Natural killer cell (primary cell): ENCODE measurements around the gene FTCDNL1. TPM values are rescaled to one million over a fixed set of nuclear protein-coding genes. Genes with fewer than 3 reads are reported as not detected.

Experiments
- ATAC-seq, 3 donors: fragments of 150-1000 bp in 2 of 3; fragments of 200-7000 bp in 1 of 3; cut with Tn5 transposase; 1 replicate in 1 of 3; 2 replicates in 2 of 3; pipeline ENCODE4 v1.10.0; 2021; ENCODE audit warnings: mild to moderate bottlenecking in 2 of 3, moderate library complexity in 2 of 3
- DNase-seq, 2 donors: peaks; one replicate each; pipeline versions ENCODE4 v3.0.0 to v3.0.0-alpha.2; 2013 to 2021; ENCODE audit warnings: mixed read lengths in 1 of 2
- H3K27ac ChIP-seq: one replicate; pipeline ENCODE4 v1.5.1; 2013; ENCODE audit warnings: mild to moderate bottlenecking, low read length
- H3K27me3 ChIP-seq: one replicate; pipeline ENCODE4 v1.6.1; 2013; ENCODE audit warnings: low read length; ENCODE audit not compliant: control insufficient read depth, insufficient read depth
- H3K36me3 ChIP-seq: one replicate; pipeline ENCODE4 v1.6.1; 2013; ENCODE audit warnings: low read length; ENCODE audit not compliant: control insufficient read depth, insufficient read depth
- H3K4me1 ChIP-seq: one replicate; pipeline ENCODE4 v1.6.1; 2013; ENCODE audit warnings: low read length; ENCODE audit not compliant: control insufficient read depth, insufficient read depth
- H3K4me3 ChIP-seq: one replicate; pipeline ENCODE4 v1.5.1; 2013; ENCODE audit warnings: low read length
- H3K9me3 ChIP-seq: one replicate; pipeline ENCODE4 v1.6.1; 2013; ENCODE audit warnings: low read length; ENCODE audit not compliant: control insufficient read depth, insufficient read depth
- H3K27ac Mint-ChIP-seq, 2 donors: one replicate each; pipeline ENCODE4 v1.8.0; 2022; ENCODE audit warnings: mild to moderate bottlenecking in 2 of 2, mixed read lengths in 2 of 2, moderate library complexity in 1 of 2
- H3K27me3 Mint-ChIP-seq, 2 donors: one replicate each; pipeline ENCODE4 v1.8.0; 2022; ENCODE audit warnings: low read depth in 2 of 2, mixed read lengths in 2 of 2
- H3K36me3 Mint-ChIP-seq: one replicate; pipeline ENCODE4 v1.8.0; 2022; ENCODE audit warnings: mixed read lengths
- H3K4me1 Mint-ChIP-seq, 2 donors: one replicate each; pipeline ENCODE4 v1.8.0; 2022; ENCODE audit warnings: mixed read lengths in 2 of 2
- H3K4me3 Mint-ChIP-seq: one replicate; pipeline ENCODE4 v1.8.0; 2022; ENCODE audit warnings: mild to moderate bottlenecking, moderate library complexity, mixed read lengths
- H3K9me3 Mint-ChIP-seq, 2 donors: one replicate each; pipeline ENCODE4 v1.8.0; 2022; ENCODE audit warnings: mixed read lengths in 2 of 2
- WGBS: methylation state at CpG from one replicate; pipeline ENCODE4 v1.1.7; 2013; ENCODE audit warnings: missing lambda C conversion rate; ENCODE audit not compliant: insufficient coverage; 5-methylcytosine and 5-hydroxymethylcytosine counted together
- intact Hi-C: fragments of 100-400 bp; cut with micrococcal nuclease; formaldehyde crosslinking; loops from one replicate; pipeline ENCODE4 v1.14.2; 2022
- total RNA-seq, 4 donors: library from RNA; stranded (reverse); fragments of 120-200 nt in 1 of 4; gene quantifications; one replicate each; pipeline versions ENCODE4 v1.2.3 to v1.2.4, GENCODE V29; 2013 to 2022
- TF ChIP-seq, protein P1 (sequence below): fragments of 200-600 bp; IDR thresholded peaks from one replicate; pipeline ENCODE4 v1.8.0; 2022; ENCODE audit warnings: antibody characterized with exemption

FTCDNL1 gene
- total RNA-seq, 3 donors from 2014 or later (not counting 1 experiment from before 2014, with no cell fraction given): 0.52 to 0.95 TPM; not detected in 1

DNA sequence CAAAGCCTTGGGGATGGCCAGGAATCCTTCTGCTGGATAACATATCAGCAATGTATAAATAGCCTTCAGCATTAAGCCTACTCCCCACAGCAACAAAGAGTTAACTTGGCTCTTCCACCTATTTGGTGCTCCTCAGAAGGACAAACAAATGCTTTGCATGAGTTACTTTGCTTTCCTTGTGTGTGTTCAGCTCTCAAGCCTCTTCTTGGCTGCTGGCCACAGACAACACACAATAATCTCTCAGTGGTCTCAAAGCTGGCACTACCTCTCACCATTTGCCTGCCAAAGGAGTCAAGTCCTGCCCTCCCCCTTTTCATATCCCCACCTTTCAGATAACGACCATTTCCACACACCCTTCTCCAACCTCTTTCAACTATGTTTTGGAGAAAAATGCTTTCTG, 17.5 kb downstream of the FTCDNL1 start:
- Histone ChIP-seq H3K36me3 (no peaks in the 10 kb centered on the region), H3K4me1 (no peaks in the 10 kb centered on the region), H3K27ac (no peak overlapping the region), H3K4me3 (no peak overlapping the region), H3K27me3 (no peaks in the 10 kb centered on the region), H3K9me3 (no peaks in the 10 kb centered on the region)
- Mint-ChIP-seq H3K9me3 (no peaks in the 10 kb centered on the region), H3K27me3 (no peaks in the 10 kb centered on the region), H3K36me3 (no peaks in the 10 kb centered on the region), H3K4me1 (no peaks in the 10 kb centered on the region), H3K4me3 (no peak overlapping the region), H3K27ac (no peak overlapping the region)
- 73% methylated on average over 1 of the region's 1 CpG for WGBS
- intact Hi-C loops: no loop called here
- TF ChIP-seq, protein P1, sequence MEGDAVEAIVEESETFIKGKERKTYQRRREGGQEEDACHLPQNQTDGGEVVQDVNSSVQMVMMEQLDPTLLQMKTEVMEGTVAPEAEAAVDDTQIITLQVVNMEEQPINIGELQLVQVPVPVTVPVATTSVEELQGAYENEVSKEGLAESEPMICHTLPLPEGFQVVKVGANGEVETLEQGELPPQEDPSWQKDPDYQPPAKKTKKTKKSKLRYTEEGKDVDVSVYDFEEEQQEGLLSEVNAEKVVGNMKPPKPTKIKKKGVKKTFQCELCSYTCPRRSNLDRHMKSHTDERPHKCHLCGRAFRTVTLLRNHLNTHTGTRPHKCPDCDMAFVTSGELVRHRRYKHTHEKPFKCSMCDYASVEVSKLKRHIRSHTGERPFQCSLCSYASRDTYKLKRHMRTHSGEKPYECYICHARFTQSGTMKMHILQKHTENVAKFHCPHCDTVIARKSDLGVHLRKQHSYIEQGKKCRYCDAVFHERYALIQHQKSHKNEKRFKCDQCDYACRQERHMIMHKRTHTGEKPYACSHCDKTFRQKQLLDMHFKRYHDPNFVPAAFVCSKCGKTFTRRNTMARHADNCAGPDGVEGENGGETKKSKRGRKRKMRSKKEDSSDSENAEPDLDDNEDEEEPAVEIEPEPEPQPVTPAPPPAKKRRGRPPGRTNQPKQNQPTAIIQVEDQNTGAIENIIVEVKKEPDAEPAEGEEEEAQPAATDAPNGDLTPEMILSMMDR: no peak
- DNase-seq (no peak), ATAC-seq (no peak)

- Histone ChIP-seq H3K36me3 (no peaks in the 10 kb centered on the region), H3K9me3 (no peaks in the 10 kb centered on the region), H3K27ac (no peak overlapping the region), H3K4me3 (no peak overlapping the region), H3K27me3 (no peaks in the 10 kb centered on the region), H3K4me1 (no peaks in the 10 kb centered on the region)
- TF ChIP-seq, protein P1: no peak
- no peaks in the 10 kb centered on the region for H3K36me3 Mint-ChIP-seq
- no peaks in the 10 kb centered on the region for H3K4me1 Mint-ChIP-seq
- DNase-seq (no peak), ATAC-seq (no peak)
- H3K27me3 Mint-ChIP-seq: no peaks in the 10 kb centered on the region
- intact Hi-C loops: no loop called here
- no peak overlapping the region for H3K27ac Mint-ChIP-seq
- WGBS: 79% methylated on average over 9 of the region's 9 CpGs
- H3K9me3 Mint-ChIP-seq: no peaks in the 10 kb centered on the region
- no peak overlapping the region for H3K4me3 Mint-ChIP-seq
Observed at GRCh38 chr2:199830531-199830930, 20.5 kb downstream of the FTCDNL1 start.

- 92% methylated on average over 2 of the region's 2 CpGs for WGBS
- H3K36me3 ChIP-seq: no peaks in the 10 kb centered on the region
- Mint-ChIP-seq H3K4me3 (no peak overlapping the region), H3K27me3 (no peaks in the 10 kb centered on the region), H3K27ac (no peak overlapping the region), H3K4me1 (no peaks in the 10 kb centered on the region), H3K36me3 (no peaks in the 10 kb centered on the region), H3K9me3 (no peaks in the 10 kb centered on the region)
- TF ChIP-seq, protein P1: no peak
- ATAC-seq: no peak
- no peak overlapping the region for H3K4me3 ChIP-seq
- no peak for DNase-seq
- no peaks in the 10 kb centered on the region for H3K9me3 ChIP-seq
- H3K27ac ChIP-seq: no peak overlapping the region
- H3K4me1 ChIP-seq: no peaks in the 10 kb centered on the region
- intact Hi-C loops: no loop called here
- H3K27me3 ChIP-seq: no peaks in the 10 kb centered on the region
Observed at GRCh38 chr2:199829628-199830027, 21.4 kb downstream of the FTCDNL1 start.

GRCh38 chr2:199819746-199820145, 31.2 kb downstream of the FTCDNL1 start:
- Mint-ChIP-seq H3K36me3 (no peaks in the 10 kb centered on the region), H3K9me3 (no peaks in the 10 kb centered on the region), H3K27ac (no peak overlapping the region), H3K4me3 (no peak overlapping the region), H3K27me3 (no peaks in the 10 kb centered on the region), H3K4me1 (no peaks in the 10 kb centered on the region)
- no peaks in the 10 kb centered on the region for H3K27me3 ChIP-seq
- no peak overlapping the region for H3K4me3 ChIP-seq
- TF ChIP-seq, protein P1: no peak
- ATAC-seq (no peak), DNase-seq (no peak)
- intact Hi-C loops: no loop called here
- no peaks in the 10 kb centered on the region for H3K36me3 ChIP-seq
- no peak overlapping the region for H3K27ac ChIP-seq
- no peaks in the 10 kb centered on the region for H3K4me1 ChIP-seq
- no peaks in the 10 kb centered on the region for H3K9me3 ChIP-seq
